Ishikawa (cell line): ENCODE results near the gene LRRC72.

ENCODE experiments used
- CEBPB ChIP-seq: IDR thresholded peaks from 2 replicates; pipeline ENCODE4 v1.6.1; 2012
- CREB1 ChIP-seq: IDR thresholded peaks from 2 replicates; pipeline ENCODE4 v1.6.1; 2012; ENCODE audit warnings: low read depth
- EP300 ChIP-seq: IDR thresholded peaks from 2 replicates; pipeline ENCODE4 v1.6.1; 2012; ENCODE audit warnings: borderline replicate concordance
- NFIC ChIP-seq: IDR thresholded peaks from 2 replicates; pipeline ENCODE4 v1.6.1; 2012
- RAD21 ChIP-seq: IDR thresholded peaks from 2 replicates; pipeline ENCODE4 v1.6.1; 2012; ENCODE audit warnings: low read depth
- TCF12 ChIP-seq: IDR thresholded peaks from 2 replicates; pipeline ENCODE4 v1.6.1; 2012; ENCODE audit warnings: low read depth
- YY1 ChIP-seq: IDR thresholded peaks from 2 replicates; pipeline ENCODE4 v1.6.1; 2012; ENCODE audit warnings: low read depth
- ZBTB7A ChIP-seq: IDR thresholded peaks from 2 replicates; pipeline ENCODE4 v1.6.1; 2012; ENCODE audit warnings: low read depth
- TF ChIP-seq, protein P1 (sequence below): IDR thresholded peaks from 2 replicates; pipeline ENCODE4 v1.6.1; 2012

DNA sequence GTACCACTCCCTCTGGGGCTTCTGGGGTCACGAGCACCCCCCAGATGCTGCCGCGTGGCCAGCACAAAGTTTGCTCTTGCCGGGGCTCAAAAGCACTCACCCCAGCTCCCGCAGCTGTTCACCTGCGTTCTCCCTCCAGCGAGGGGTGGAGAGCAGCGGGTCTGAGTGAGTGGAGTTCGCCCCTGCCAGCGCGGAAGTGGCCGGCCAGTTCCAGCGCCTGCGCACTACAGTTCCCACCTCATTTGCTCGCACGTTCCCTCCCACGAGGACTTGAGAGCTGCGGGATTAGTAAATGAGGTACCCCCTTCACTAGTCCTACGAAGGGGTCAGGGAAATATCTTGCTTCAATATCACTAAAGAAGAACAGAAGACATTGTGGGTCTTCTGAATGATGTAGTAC is 24.3 kb upstream of the LRRC72 start:
- TF ChIP-seq TCF12 (no peak), YY1 (no peak), EP300 (no peak), CREB1 (no peak), CEBPB (no peak), RAD21 (no peak), NFIC (no peak), ZBTB7A (no peak)
- TF ChIP-seq, protein P1, sequence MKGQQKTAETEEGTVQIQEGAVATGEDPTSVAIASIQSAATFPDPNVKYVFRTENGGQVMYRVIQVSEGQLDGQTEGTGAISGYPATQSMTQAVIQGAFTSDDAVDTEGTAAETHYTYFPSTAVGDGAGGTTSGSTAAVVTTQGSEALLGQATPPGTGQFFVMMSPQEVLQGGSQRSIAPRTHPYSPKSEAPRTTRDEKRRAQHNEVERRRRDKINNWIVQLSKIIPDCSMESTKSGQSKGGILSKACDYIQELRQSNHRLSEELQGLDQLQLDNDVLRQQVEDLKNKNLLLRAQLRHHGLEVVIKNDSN, result no peak
